Measurements from ENCODE around the gene NKPD1.

DNA sequence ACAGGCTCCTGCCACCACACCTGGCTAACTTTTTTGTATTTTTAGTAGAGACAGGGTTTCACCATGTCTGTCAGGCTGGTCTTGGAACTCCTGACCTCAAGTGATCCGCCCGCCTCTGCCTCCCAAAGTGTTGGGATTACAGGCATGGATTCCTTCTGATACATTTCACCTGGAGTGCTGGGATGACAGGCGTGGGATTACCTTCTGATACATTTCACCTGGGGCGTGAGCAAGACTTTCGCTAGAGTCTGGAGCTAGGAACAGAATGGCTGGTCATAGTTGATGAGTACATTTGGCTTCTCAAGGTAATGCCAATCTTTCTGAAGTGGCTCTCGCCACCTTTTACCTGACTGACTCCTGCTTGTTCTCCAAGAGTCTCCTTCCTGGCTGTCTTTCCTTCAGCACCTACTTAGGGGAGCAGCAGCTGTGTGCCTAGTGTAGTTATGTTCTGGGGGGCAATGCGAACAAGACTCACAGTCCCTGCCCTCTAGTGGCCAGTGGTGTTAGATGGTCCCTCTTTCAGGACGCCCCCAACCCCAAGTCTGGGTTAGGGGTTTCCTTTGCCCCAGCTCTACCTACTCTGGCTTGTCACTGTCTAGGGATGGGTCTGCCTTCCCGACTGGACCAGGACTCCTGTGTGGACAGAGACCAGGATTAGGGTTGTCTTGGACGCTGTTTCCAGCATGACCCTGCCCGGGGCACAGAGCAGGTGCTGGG lies 48.5 kb downstream of the NKPD1 start:
- TF ChIP-seq, protein P1, sequence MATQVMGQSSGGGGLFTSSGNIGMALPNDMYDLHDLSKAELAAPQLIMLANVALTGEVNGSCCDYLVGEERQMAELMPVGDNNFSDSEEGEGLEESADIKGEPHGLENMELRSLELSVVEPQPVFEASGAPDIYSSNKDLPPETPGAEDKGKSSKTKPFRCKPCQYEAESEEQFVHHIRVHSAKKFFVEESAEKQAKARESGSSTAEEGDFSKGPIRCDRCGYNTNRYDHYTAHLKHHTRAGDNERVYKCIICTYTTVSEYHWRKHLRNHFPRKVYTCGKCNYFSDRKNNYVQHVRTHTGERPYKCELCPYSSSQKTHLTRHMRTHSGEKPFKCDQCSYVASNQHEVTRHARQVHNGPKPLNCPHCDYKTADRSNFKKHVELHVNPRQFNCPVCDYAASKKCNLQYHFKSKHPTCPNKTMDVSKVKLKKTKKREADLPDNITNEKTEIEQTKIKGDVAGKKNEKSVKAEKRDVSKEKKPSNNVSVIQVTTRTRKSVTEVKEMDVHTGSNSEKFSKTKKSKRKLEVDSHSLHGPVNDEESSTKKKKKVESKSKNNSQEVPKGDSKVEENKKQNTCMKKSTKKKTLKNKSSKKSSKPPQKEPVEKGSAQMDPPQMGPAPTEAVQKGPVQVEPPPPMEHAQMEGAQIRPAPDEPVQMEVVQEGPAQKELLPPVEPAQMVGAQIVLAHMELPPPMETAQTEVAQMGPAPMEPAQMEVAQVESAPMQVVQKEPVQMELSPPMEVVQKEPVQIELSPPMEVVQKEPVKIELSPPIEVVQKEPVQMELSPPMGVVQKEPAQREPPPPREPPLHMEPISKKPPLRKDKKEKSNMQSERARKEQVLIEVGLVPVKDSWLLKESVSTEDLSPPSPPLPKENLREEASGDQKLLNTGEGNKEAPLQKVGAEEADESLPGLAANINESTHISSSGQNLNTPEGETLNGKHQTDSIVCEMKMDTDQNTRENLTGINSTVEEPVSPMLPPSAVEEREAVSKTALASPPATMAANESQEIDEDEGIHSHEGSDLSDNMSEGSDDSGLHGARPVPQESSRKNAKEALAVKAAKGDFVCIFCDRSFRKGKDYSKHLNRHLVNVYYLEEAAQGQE (IDR thresholded peaks at IDR 0.05; ENCODE audit: low read depth), result no peak
- TF ChIP-seq YY1 (IDR thresholded peaks at IDR 0.05; ENCODE audit: low read depth) (no peak), ZBTB7A (IDR thresholded peaks at IDR 0.05; ENCODE audit: low read depth) (no peak), RAD21 (IDR thresholded peaks at IDR 0.05; ENCODE audit: low read depth) (no peak), EGR1 (IDR thresholded peaks at IDR 0.05) (no peak), TEAD4 (IDR thresholded peaks at IDR 0.05) (no peak), FOXM1 (IDR thresholded peaks at IDR 0.05; ENCODE audit: borderline replicate concordance, low read depth) (no peak), EP300 (IDR thresholded peaks at IDR 0.05; ENCODE audit: borderline replicate concordance) (no peak)
- TF ChIP-seq, protein P2, sequence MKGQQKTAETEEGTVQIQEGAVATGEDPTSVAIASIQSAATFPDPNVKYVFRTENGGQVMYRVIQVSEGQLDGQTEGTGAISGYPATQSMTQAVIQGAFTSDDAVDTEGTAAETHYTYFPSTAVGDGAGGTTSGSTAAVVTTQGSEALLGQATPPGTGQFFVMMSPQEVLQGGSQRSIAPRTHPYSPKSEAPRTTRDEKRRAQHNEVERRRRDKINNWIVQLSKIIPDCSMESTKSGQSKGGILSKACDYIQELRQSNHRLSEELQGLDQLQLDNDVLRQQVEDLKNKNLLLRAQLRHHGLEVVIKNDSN (IDR thresholded peaks at IDR 0.05), result no peak
